ENCODE measurements around the gene CLEC14A. TPM values are rescaled to one million over a fixed set of nuclear protein-coding genes. Genes with fewer than 3 reads are reported as not detected.

Gene CLEC14A
- total RNA-seq, 1 donor: not detected

- Histone ChIP-seq H3K27me3 (ENCODE audit: insufficient read depth, low read length) (no peaks in the 10 kb centered on the region), H3K4me2 (ENCODE audit: insufficient read depth, low read length) (no peak overlapping the region), H2AFZ (ENCODE audit: low read length) (no peak overlapping the region), H4K20me1 (ENCODE audit: insufficient read depth, low read length) (no peaks in the 10 kb centered on the region), H3K4me1 (ENCODE audit: insufficient read depth, low read length) (no peaks in the 10 kb centered on the region), H3K79me2 (ENCODE audit: insufficient read depth, low read length) (no peaks in the 10 kb centered on the region), H3K36me3 (ENCODE audit: insufficient read depth, low read length) (no peaks in the 10 kb centered on the region), H3K9me3 (ENCODE audit: low read depth, low read length) (no peaks in the 10 kb centered on the region), H3K4me3 (ENCODE audit: insufficient read depth, low read length) (no peak overlapping the region), H3K27ac (ENCODE audit: low read depth, low read length) (no peak overlapping the region)
- TF ChIP-seq CTCF (IDR thresholded peaks at IDR 0.05; ENCODE audit: extremely low read depth, low read depth, low read length): no peak
- DNase-seq (ENCODE audit: insufficient read length, low spot score, missing footprints): no peak
Observed at GRCh38 chr14:38212111-38212510, 43.8 kb downstream of the CLEC14A start.

- no peaks in the 10 kb centered on the region for H3K79me2 ChIP-seq (ENCODE audit: insufficient read depth, low read length)
- H4K20me1 ChIP-seq (ENCODE audit: insufficient read depth, low read length): no peaks in the 10 kb centered on the region
- no peaks in the 10 kb centered on the region for H3K4me1 ChIP-seq (ENCODE audit: insufficient read depth, low read length)
- no peak for DNase-seq (ENCODE audit: insufficient read length, low spot score, missing footprints)
- no peak overlapping the region for H2AFZ ChIP-seq (ENCODE audit: low read length)
- H3K9me3 ChIP-seq (ENCODE audit: low read depth, low read length): no peaks in the 10 kb centered on the region
- H3K4me2 ChIP-seq (ENCODE audit: insufficient read depth, low read length): no peak overlapping the region
- no peak overlapping the region for H3K27ac ChIP-seq (ENCODE audit: low read depth, low read length)
- peak overlapping the region; percentile 46 for H3K4me3 ChIP-seq (ENCODE audit: insufficient read depth, low read length)
- no peaks in the 10 kb centered on the region for H3K36me3 ChIP-seq (ENCODE audit: insufficient read depth, low read length)
- no peak for TF ChIP-seq CTCF (IDR thresholded peaks at IDR 0.05; ENCODE audit: extremely low read depth, low read depth, low read length)
- no peaks in the 10 kb centered on the region for H3K27me3 ChIP-seq (ENCODE audit: insufficient read depth, low read length)
Observed at GRCh38 chr14:38211255-38211735, 44.6 kb downstream of the CLEC14A start.

- Histone ChIP-seq H3K4me2 (ENCODE audit: insufficient read depth, low read length) (peak overlapping the region; percentile 48), H2AFZ (ENCODE audit: low read length) (no peak overlapping the region), H3K4me3 (ENCODE audit: insufficient read depth, low read length) (peak overlapping the region; percentile 46), H4K20me1 (ENCODE audit: insufficient read depth, low read length) (no peaks in the 10 kb centered on the region), H3K4me1 (ENCODE audit: insufficient read depth, low read length) (no peaks in the 10 kb centered on the region), H3K9me3 (ENCODE audit: low read depth, low read length) (no peaks in the 10 kb centered on the region), H3K27ac (ENCODE audit: low read depth, low read length) (no peak overlapping the region), H3K27me3 (ENCODE audit: insufficient read depth, low read length) (no peaks in the 10 kb centered on the region), H3K36me3 (ENCODE audit: insufficient read depth, low read length) (no peaks in the 10 kb centered on the region), H3K79me2 (ENCODE audit: insufficient read depth, low read length) (no peaks in the 10 kb centered on the region)
- DNase-seq (ENCODE audit: insufficient read length, low spot score, missing footprints): peak; percentile 87
- no peak for TF ChIP-seq CTCF (IDR thresholded peaks at IDR 0.05; ENCODE audit: extremely low read depth, low read depth, low read length)
Observed at GRCh38 chr14:38210587-38211216, 45.2 kb downstream of the CLEC14A start.

GRCh38 chr14:38209572-38210557, 46.0 kb downstream of the CLEC14A start:
- Histone ChIP-seq H3K4me1 (ENCODE audit: insufficient read depth, low read length) (no peaks in the 10 kb centered on the region), H4K20me1 (ENCODE audit: insufficient read depth, low read length) (no peaks in the 10 kb centered on the region), H3K9me3 (ENCODE audit: low read depth, low read length) (no peaks in the 10 kb centered on the region), H3K36me3 (ENCODE audit: insufficient read depth, low read length) (no peaks in the 10 kb centered on the region), H3K4me3 (ENCODE audit: insufficient read depth, low read length) (peak overlapping the region; percentile 46), H3K27me3 (ENCODE audit: insufficient read depth, low read length) (no peaks in the 10 kb centered on the region), H3K79me2 (ENCODE audit: insufficient read depth, low read length) (no peaks in the 10 kb centered on the region), H2AFZ (ENCODE audit: low read length) (no peak overlapping the region), H3K27ac (ENCODE audit: low read depth, low read length) (no peak overlapping the region), H3K4me2 (ENCODE audit: insufficient read depth, low read length) (peak overlapping the region; percentile 48)
- TF ChIP-seq CTCF (IDR thresholded peaks at IDR 0.05; ENCODE audit: extremely low read depth, low read depth, low read length): no peak
- no peak for DNase-seq (ENCODE audit: insufficient read length, low spot score, missing footprints)
